Activated CD4-positive, alpha-beta memory T cell treated with anti-CD3 and anti-CD28 coated beads, Interleukin-2, amount 10 ng/mL, durations not matched to agents 7 days and 5 days (primary cell): Measurements from ENCODE around the gene ACBD4. TPM values are rescaled to one million over a fixed set of nuclear protein-coding genes. Genes with fewer than 3 reads are reported as not detected.

Source experiments
- CTCF ChIA-PET: fragments of 350-600 bp; sonication (Branson Sonifier 250); formaldehyde crosslinking; loops from one replicate; lab custom pipeline; 2021; ENCODE audit warnings: antibody characterized with exemption, inconsistent platforms; lab: Charles Lee
- POLR2A ChIA-PET: fragments of 350-600 bp; sonication (Branson Sonifier 250); formaldehyde crosslinking; loops from one replicate; lab custom pipeline; 2021; ENCODE audit warnings: antibody characterized with exemption; lab: Charles Lee
- DNase-seq: peaks from one replicate; pipeline ENCODE4 v3.0.0-alpha.2; 2020
- H3K27ac Mint-ChIP-seq: one replicate; pipeline ENCODE4 v1.8.0; 2021; ENCODE audit warnings: mild to moderate bottlenecking, mixed read lengths
- H3K27me3 Mint-ChIP-seq: one replicate; pipeline ENCODE4 v1.8.0; 2021; ENCODE audit warnings: mixed read lengths
- H3K36me3 Mint-ChIP-seq: one replicate; pipeline ENCODE4 v1.8.0; 2021; ENCODE audit warnings: low read depth, mixed read lengths
- H3K4me1 Mint-ChIP-seq: one replicate; pipeline ENCODE4 v1.8.0; 2021; ENCODE audit warnings: mixed read lengths
- H3K4me3 Mint-ChIP-seq: one replicate; pipeline ENCODE4 v1.8.0; 2021; ENCODE audit warnings: mild to moderate bottlenecking, mixed read lengths
- H3K9me3 Mint-ChIP-seq: one replicate; pipeline ENCODE4 v1.8.0; 2021; ENCODE audit warnings: mixed read lengths
- total RNA-seq, 2 experiments: library from RNA; stranded (reverse); gene quantifications; one replicate each; pipeline ENCODE4 v1.2.3, GENCODE V29; 2021

ACBD4 gene
- total RNA-seq, 2 experiments from 2014 or later: 15.0 to 17.8 TPM

GRCh38 chr17:45172232-45172540, 36.7 kb downstream of the ACBD4 start:
- POLR2A ChIA-PET: interaction anchor here (1.0 to 4.4 kb wide), 5 partner anchors 8 to 76 kb away, joined by 3 to 54 read pairs (median 9); partner anchors contain the start of genes HEXIM1 and HEXIM2
- H3K4me3 Mint-ChIP-seq: no peak overlapping the region
- DNase-seq: no peak

GRCh38 chr17:45172541-45173286, 37.2 kb downstream of the ACBD4 start:
- Mint-ChIP-seq H3K36me3 (no peaks in the 10 kb centered on the region), H3K4me1 (peaks cover 25% of the 10 kb centered on the region)
- peak; percentile 40 for DNase-seq

More at GRCh38 chr17:45172232-45172540, 36.7 kb downstream of the ACBD4 start:
- Mint-ChIP-seq H3K27ac (no peak overlapping the region), H3K9me3 (no peaks in the 10 kb centered on the region), H3K27me3 (no peaks in the 10 kb centered on the region), H3K36me3 (no peaks in the 10 kb centered on the region), H3K4me1 (peaks cover 25% of the 10 kb centered on the region)
- CTCF ChIA-PET: interaction anchor here (2.0 to 3.1 kb wide), 3 partner anchors 21 to 37 kb away, joined by 17 to 22 read pairs (median 18); partner anchors contain the start of gene ACBD4

GRCh38 chr17:45175759-45176115, 40.2 kb downstream of the ACBD4 start:
- Mint-ChIP-seq H3K36me3 (no peaks in the 10 kb centered on the region), H3K4me1 (peaks cover 25% of the 10 kb centered on the region), H3K4me3 (no peak overlapping the region), H3K27ac (no peak overlapping the region), H3K27me3 (no peaks in the 10 kb centered on the region), H3K9me3 (no peaks in the 10 kb centered on the region)
- no peak for DNase-seq
- ChIA-PET POLR2A (interaction anchor here (1.4 to 1.6 kb wide), 2 partner anchors 14 to 27 kb away, joined by 3 to 4 read pairs; partner anchors contain the start of genes HEXIM1 and HEXIM2), CTCF (interaction anchor here (0.8 to 2.5 kb wide), 2 partner anchors 26 to 40 kb away, joined by 3 to 9 read pairs; partner anchors contain the start of gene ACBD4)

More at GRCh38 chr17:45172541-45173286, 37.2 kb downstream of the ACBD4 start:
- Mint-ChIP-seq H3K4me3 (peak overlapping the region; percentile 51), H3K27ac (peak overlapping the region; percentile 81), H3K27me3 (no peaks in the 10 kb centered on the region), H3K9me3 (no peaks in the 10 kb centered on the region)
- ChIA-PET CTCF (interaction anchor here (0.6 to 3.1 kb wide), 10 partner anchors 10 to 429 kb away, joined by 3 to 22 read pairs (median 8); partner anchors contain the start of genes ACBD4, HEXIM1 and HEXIM2), POLR2A (interaction anchor here (0.8 to 4.4 kb wide), 7 partner anchors 8 to 75 kb away, joined by 3 to 54 read pairs (median 4); partner anchors contain the start of genes HEXIM1 and HEXIM2)

GRCh38 chr17:45177563-45177962, 42.1 kb downstream of the ACBD4 start:
- H3K9me3 Mint-ChIP-seq: no peaks in the 10 kb centered on the region
- CTCF ChIA-PET: interaction anchor here (2.5 kb wide), 1 partner anchor 42 kb away, joined by 9 read pairs; the partner anchor contains the start of gene ACBD4
- POLR2A ChIA-PET: no interaction called here

GRCh38 chr17:45184144-45184543, 48.7 kb downstream of the ACBD4 start:
- DNase-seq: no peak
- Mint-ChIP-seq H3K36me3 (no peaks in the 10 kb centered on the region), H3K4me1 (no peaks in the 10 kb centered on the region), H3K4me3 (no peak overlapping the region), H3K9me3 (no peaks in the 10 kb centered on the region), H3K27ac (no peak overlapping the region), H3K27me3 (no peaks in the 10 kb centered on the region)
- POLR2A ChIA-PET: interaction anchor here (0.7 kb wide), 1 partner anchor 56 kb away, joined by 4 read pairs; no protein-coding TSS in a partner anchor
- CTCF ChIA-PET: interaction anchor here (0.6 to 2.2 kb wide), 5 partner anchors 13 to 92 kb away, joined by 3 to 8 read pairs (median 5); partner anchors contain the start of gene ACBD4

More at GRCh38 chr17:45177563-45177962, 42.1 kb downstream of the ACBD4 start:
- Mint-ChIP-seq H3K36me3 (no peaks in the 10 kb centered on the region), H3K27me3 (no peaks in the 10 kb centered on the region), H3K4me3 (no peak overlapping the region), H3K4me1 (peaks cover 8% of the 10 kb centered on the region), H3K27ac (no peak overlapping the region)
- DNase-seq: no peak

- CTCF ChIA-PET: interaction anchor here (1.1 kb wide), 1 partner anchor 51 kb away, joined by 5 read pairs; the partner anchor contains the start of gene ACBD4
Measured at GRCh38 chr17:45186801-45187354, 51.4 kb downstream of the ACBD4 start.

GRCh38 chr17:45189009-45189408, 53.5 kb downstream of the ACBD4 start:
- ChIA-PET CTCF (interaction anchor here (0.5 to 2.0 kb wide), 4 partner anchors 9 to 54 kb away, joined by 3 to 9 read pairs (median 6); partner anchors contain the start of gene ACBD4), POLR2A (interaction anchor here (1.6 kb wide), 1 partner anchor 40 kb away, joined by 7 read pairs; the partner anchor contains the start of gene HEXIM1)
- Mint-ChIP-seq H3K4me1 (no peaks in the 10 kb centered on the region), H3K4me3 (no peak overlapping the region), H3K36me3 (no peaks in the 10 kb centered on the region), H3K27ac (no peak overlapping the region), H3K27me3 (no peaks in the 10 kb centered on the region), H3K9me3 (no peaks in the 10 kb centered on the region)
- DNase-seq: no peak

More at GRCh38 chr17:45186801-45187354, 51.4 kb downstream of the ACBD4 start:
- Mint-ChIP-seq H3K4me3 (no peak overlapping the region), H3K9me3 (no peaks in the 10 kb centered on the region), H3K4me1 (no peaks in the 10 kb centered on the region), H3K36me3 (no peaks in the 10 kb centered on the region), H3K27ac (no peak overlapping the region), H3K27me3 (no peaks in the 10 kb centered on the region)
- no peak for DNase-seq
- POLR2A ChIA-PET: no interaction called here

- no peaks in the 10 kb centered on the region for H3K27me3 Mint-ChIP-seq
- ChIA-PET POLR2A (interaction anchor here (1.9 kb wide), 1 partner anchor 42 kb away, joined by 6 read pairs; the partner anchor contains the start of gene HEXIM1), CTCF (interaction anchor here (1.0 to 10.4 kb wide), 2 partner anchors 29 to 55 kb away, joined by 4 to 221 read pairs; partner anchors contain the start of gene ACBD4)
- H3K27ac Mint-ChIP-seq: no peak overlapping the region
- H3K4me3 Mint-ChIP-seq: no peak overlapping the region
- peaks cover 3% of the 10 kb centered on the region for H3K9me3 Mint-ChIP-seq
- H3K36me3 Mint-ChIP-seq: no peaks in the 10 kb centered on the region
- no peaks in the 10 kb centered on the region for H3K4me1 Mint-ChIP-seq
- no peak for DNase-seq
Measured at GRCh38 chr17:45190503-45191255, 55.2 kb downstream of the ACBD4 start.

Other genes with a start within 250 kb of the ACBD4 start
- 100 to 1,000 TPM; 102 to 114 TPM for gene EFTUD2, start 236.2 kb upstream of the ACBD4 start, total RNA-seq
- gene GFAP, start 220.2 kb upstream of the ACBD4 start, total RNA-seq: not detected
- 10 to 100 TPM; 66.9 to 67.9 TPM for gene KIF18B, start 187.9 kb upstream of the ACBD4 start, total RNA-seq
- gene C1QL1, start 167.4 kb upstream of the ACBD4 start, total RNA-seq: under 1 TPM; 0.33 to 0.43 TPM
- gene DCAKD, start 84.1 kb upstream of the ACBD4 start, total RNA-seq: 10 to 100 TPM; 25.9 to 26.2 TPM
- 100 to 1,000 TPM; 114 TPM for gene NMT1, start 74.4 kb upstream of the ACBD4 start, total RNA-seq
- 1 to 10 TPM; 2.7 to 3.1 TPM for gene PLCD3, start 3.2 kb upstream of the ACBD4 start, total RNA-seq
- 10 to 100 TPM; 35.0 to 35.8 TPM for gene HEXIM1, start 12.8 kb downstream of the ACBD4 start, total RNA-seq
- gene HEXIM2, start 26.2 kb downstream of the ACBD4 start, total RNA-seq: 1 to 10 TPM; 6.5 to 8.0 TPM
- 100 to 1,000 TPM; 465 to 477 TPM for gene FMNL1, start 86.2 kb downstream of the ACBD4 start, total RNA-seq
- under 1 TPM; 0.20 to 0.23 TPM for gene SPATA32, start 126.4 kb downstream of the ACBD4 start, total RNA-seq
- 10 to 100 TPM; 28.7 to 30.6 TPM for gene MAP3K14, start 181.3 kb downstream of the ACBD4 start, total RNA-seq